ENCODE measurements around the gene TAB2.
"Not testable (repeated sequence)": the region's sequence is repeated elsewhere in the genome, so short reads cannot be mapped to it uniquely, and the experiment has no call there.

TAB2 gene

DNA sequence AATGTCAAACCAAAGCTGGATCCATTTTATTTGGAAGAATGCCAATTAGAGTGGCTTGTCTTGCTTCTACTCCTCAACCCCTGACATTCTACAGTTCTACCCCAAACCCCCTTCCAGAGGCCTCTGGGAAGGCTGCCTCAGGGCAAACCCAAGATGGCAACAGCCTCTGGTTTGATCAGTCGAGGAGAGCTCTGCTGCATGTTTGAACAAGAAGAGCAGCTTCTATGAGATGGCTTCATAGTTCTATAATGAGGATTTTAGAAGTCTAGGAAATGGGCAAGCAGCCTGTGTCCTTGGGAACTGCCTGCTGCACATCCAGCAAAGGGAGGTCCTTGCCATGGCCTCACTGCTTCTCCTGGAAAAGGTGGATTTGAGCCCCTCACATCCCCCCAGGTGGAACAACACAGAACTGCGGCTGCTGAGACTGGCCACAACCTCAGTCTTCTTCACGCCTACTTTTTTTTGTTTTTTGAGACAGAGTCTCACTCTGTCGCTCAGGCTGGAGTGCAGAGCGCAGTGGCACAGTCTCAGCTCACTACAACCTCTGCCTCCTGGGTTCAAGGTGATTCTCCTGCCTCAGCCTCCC lies 129.4 kb downstream of the TAB2 start:
- DNase-seq: no peak

DNA sequence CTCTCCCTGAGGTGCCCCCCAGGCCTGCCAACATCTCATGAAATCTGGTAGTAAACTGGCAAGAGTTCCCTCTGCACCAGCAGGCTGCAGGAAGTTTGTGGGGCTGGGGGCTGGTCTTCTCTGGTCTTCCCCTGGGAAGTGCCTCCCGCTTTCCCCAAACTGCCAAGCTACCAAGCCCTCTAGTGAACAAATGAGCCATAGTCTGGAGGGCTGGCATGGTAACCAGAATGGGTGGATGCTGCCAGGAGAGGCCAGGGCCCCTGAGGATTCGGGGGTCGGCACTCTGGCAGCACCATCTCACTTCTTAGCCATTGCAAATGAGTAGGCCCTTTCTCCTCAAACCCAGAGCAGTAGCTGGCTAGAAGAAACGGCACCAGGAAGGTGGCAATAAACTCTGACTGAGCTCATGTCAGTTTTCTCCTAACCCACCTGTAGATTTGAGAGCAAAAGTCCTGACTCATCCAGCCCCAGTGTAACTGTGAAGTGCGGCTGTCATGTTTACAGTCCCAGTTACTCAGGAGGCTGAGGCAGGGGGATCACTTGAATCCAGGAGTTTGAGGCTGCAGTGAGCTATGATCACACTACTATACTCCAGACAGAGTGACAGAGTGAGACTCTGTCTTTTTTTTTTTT lies 131.4 kb downstream of the TAB2 start:
- no peak for DNase-seq

DNA sequence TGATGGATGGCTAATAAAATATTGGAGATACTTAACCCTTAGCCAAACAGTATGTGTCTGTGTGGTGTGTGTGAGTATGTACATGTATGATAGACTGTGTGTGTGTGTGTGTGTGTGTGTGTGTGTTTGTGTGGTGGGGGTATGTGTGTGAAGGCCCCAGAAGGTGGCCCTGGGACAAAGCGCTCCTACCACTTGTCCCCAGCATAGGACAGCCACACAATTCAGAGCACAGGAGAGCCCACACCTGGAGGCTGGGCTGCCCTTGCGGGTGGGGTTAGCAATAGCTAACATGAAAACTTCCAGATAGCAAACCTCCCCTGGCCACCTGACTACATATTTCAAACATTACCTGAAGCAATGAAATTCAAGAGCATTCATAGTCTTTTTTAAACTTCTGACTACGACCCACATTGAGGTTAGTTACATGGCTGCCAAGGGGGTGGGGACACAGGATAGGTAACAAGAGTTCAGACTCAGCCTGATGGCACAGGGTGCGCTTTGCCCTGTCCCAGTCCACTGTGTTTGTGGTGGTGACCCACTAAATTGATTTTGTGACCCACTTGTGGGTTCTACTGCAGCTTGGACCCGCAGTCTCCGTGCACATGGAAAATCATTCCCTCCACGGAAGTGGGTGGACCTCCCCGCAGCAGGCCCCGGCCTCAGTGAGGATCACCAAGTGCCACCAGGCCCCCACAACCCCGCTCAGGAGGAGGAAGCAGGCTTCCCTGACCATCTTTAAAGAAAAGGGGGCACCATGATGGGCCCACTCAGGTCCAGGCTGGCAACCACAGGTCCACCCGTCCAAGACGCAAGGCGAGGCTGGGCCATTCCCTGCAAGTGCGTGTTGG lies 132.5 kb downstream of the TAB2 start:
- no peak for DNase-seq

DNA sequence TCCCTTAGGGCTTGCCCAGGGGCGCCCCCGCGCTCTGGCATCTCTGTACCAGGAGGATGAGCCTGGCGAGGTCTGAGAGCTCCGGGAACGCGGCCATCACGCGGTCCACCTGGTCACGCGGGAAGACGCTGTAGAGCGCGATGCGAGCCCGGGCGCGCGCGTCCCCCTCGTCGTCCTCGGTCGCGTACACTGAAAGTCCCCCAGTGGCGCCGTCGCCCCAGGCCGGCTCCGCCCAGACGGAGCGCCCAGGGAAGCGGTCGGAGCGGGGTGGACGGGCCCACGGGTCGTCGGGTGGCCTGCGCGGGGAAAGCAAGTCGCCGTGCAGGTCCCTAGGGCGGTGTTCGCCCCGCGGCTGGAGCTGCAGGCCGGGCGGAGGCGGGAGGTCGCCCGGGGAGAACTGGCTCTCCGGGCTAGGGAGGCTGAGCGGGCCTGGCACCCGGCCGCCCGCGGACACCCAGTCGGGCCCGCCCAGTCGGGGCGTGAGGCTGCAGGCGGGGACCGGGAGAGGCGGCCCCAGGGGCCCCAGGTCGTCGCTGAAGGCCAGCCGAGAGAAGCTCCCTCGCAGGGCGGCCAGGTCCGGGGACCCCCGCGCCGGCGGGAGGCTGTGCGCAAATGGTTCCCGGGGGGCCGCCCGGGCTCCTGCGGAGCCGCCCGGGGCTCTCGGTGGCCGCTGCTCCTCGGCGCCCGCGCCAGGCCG lies 133.3 kb downstream of the TAB2 start:
- DNase-seq: no peak

DNA sequence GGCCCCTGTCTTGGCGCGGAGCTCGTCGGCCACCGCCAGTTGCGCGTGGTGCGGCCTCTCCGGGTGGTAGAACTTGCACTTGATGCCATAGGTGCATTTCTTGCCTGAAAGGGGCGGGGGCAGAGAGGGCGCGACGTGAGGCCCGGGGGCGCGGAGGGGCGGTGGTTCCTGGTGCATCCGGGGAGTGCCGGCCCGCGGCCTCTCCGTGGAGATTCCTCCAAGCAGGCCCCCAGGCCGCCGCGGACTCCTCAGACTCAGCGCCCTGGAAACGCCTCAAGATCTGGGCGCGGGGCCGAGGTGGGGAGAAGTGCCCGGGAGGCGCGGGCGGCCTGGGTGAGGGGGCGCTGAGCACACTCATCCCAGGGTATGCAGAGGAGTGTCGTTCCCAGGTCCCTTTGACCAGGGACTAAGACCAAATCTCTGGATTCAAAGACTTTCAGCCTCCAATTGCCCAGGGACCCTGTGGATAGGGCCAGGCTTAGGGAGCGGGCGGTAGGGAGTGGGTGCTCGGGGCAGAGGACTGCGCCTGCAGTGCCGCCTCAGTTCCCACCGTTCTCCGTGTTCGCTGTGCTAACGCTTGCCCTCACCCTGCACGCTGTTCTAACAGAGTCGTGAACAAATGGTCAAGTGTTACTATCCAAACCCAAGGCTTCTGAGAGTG lies 134.0 kb downstream of the TAB2 start:
- DNase-seq: no peak

DNA sequence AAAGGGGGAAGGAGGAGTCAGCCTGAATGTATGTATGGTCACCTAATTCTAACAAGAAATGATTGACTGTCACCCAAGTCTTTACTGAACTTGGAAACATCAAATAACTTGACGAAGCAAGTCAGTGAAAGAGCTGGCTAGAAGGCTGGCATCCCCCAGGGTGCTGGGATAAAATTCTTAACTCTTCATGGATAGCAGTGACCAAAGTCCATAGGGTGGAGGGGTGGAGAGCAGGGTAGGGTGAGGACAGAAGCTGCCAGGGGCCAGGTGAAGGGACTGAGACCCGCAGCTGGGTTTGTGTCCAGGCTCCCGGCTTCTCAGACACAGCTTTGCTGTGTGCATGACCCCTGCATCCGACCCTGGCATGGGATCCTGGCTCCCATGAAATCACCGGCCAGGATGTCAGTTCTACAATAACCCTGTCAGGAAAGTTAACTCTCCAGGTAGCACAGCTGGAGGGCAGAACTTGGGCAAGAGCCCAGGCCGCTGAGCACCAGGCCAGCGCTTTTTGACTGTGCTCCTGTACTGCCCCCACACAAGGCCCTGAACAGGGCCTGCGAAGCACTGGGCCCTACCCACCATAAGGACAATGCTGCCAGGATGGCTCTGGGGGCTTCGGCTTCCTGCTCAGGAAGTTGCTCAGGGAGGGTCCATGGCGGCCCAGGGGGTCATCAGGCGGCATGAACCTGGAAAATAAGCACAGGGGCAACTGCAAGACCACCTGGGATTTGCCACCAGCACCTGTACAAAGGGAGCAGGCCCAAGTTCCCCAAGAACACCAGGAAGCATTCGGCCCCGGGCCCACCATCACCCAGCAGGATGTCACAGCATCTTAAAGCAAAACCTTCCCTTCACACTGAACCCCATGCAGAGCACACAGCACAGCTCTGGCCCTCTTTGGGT lies 134.8 kb downstream of the TAB2 start:
- no peak for DNase-seq

DNA sequence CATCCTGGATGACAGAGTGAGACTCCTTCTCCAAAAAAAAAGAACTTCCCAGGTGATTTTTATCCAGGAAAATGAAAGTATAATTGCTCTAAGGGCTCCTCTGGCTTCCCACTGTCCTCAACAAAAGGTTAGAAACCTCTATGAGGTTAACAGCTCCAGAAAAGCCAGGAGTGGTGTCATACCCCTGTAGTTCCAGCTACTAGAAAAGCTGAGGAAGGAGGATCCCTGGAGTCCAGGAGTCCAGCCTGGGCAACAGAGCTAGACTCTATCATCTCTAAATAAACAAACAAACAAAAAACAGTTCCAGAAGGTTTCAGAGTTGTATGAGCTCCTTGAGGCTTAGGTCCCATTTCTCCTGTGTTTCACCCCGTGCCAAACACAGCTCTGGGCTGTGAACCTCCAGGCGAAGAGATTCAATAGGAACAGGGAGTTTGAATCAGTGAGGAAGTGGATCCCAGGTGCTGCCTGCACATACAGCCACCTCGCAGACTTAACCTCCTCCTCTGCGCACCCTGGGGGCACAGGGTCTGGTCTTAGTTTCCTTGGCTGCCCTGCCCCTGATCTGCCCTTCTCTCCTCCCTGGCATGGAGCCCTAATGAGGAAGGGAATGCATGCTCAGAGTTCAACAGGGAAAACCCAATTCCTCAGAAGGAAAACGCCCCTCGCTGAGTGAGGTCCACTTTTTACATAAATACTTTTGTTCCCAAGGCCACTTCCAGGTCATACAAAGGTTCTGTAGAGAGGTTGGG lies 136.3 kb downstream of the TAB2 start:
- DNase-seq: no peak

DNA sequence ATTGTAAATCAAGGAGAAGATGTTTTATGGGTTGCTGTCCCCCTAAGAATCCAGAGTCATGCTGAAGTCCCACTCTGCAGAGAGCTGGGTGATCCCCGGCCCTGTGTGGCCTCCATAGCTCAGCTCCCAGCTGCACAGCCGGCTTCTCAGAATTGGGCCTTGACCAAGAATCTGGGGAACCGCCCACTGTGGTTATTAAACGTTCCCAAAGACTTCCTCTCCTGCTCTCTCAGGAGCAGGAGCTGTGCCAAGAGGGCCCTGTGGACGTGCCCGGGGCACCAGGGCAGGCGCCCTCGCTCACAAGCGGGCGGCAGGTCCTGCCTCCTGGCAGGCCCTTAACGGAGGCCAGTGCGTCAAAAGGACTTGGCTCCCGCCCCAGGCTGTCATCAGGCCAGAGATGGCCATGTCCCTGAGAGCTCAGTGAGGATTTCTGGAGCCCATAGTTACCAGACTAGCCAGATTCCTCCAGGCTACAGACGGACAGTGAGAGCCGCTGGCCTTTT lies 136.9 kb downstream of the TAB2 start:
- no peak for DNase-seq

DNA sequence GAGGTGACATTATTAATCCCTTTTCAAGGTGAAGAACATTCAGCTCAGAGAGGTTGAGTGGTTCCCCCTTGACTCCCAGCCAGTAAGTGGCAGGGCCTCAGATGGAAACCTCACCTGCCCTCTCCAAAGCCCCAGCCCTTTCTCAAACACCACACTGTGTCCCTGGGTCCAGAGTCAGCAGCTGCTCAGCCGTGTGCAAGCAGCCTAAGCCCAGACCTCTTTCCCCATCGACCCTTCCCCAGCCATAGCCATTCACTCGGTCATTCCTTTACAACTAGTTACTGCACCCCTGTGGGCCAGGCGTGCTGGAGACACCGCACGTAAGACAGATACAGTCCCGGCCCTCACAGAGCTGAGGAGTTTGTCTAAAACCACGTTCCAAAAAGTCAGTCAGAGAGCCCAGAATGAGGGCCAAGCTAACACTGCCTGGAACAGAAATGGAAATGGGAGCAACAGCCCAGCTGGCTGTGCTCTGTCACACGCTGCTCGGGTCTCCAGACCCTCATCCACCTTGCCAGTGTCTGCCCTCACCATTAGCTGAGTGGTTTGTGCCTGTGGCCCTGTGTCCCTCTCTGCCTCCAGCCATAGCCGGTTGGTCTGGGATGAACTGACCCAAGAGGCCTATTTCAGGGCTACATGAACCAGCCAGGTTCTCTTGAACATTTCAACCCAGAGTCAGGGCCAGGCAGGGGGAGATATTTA lies 137.7 kb downstream of the TAB2 start:
- no peak for DNase-seq

DNA sequence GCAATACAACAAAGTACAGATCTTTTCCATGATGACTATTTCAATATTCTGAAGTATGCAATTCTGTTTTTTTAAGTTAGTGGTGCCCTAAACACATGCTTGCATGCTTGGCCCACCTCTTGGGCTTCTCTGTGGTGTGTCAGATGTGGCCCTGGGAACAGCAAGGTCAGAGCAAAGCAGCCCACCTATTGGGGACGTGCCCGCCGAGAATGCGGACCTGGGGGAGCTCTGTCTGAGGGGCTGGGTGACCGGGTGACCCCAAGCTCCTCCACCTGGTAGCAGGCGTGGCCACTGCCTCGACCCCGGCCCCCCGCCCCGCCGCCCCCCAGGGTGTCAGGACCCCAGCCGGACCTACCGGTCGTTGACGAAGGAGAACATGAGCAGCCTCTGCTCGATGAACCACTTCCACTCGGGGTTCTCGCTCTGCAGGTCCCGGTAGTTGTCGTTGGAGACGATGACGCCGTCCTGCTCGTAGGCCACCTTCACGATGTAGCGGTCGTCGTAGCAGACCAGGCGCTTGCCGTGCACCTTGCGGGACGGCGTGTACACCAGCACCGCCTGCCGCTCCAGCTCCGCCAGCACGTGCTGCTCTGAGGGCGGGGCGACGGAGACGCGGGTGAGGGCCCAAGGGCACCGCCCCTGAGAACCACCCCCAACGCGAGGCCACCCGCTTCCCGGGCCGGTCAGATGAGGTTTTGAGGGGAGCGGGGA lies 139.0 kb downstream of the TAB2 start:
- no peak for DNase-seq

DNA sequence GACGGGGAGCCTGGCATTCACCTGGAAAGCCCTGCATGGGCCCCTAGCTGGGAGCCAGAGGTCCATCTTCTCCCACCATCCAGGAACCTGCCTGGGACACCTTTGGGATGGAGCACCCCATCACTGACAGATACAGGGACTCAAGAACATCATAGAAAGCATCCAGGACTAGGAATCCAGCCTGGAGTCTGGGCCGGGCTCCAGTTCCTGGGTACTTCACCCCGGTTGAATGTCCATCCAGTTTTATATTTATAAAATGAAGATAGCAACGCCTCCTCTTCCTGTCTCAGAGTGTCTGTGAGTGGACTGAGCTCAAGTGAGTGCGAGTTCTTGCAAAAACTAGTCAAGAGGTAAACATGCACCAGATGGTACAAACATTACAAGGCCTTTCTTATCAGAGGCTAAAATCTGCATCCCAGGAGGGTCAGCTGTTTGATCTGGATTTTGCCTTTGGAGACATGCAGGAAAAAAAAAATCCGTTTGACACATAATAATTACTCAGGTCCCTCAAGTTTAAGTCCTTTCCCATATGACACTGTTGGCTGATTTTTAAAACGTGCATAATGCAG lies 139.9 kb downstream of the TAB2 start:
- no peak for DNase-seq

DNA sequence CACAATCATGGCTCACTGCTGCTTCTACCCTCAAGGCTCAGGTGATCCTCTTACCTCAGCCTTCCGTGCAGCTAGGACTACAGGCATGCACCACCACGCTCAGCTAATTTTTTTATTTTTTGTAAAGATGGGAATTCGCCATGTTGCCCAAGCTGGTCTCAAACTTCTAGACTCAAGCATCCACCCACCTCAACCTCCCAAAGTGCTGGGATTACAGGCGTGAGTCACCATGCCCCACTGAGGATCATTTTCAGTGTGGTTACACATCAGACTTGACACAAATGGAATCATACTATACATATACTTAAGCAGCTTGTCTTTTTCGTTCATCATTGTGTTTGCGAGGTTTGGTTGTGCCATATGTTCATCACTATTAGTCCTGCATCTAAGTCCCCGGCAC lies 140.7 kb downstream of the TAB2 start:
- no peak for DNase-seq

DNA sequence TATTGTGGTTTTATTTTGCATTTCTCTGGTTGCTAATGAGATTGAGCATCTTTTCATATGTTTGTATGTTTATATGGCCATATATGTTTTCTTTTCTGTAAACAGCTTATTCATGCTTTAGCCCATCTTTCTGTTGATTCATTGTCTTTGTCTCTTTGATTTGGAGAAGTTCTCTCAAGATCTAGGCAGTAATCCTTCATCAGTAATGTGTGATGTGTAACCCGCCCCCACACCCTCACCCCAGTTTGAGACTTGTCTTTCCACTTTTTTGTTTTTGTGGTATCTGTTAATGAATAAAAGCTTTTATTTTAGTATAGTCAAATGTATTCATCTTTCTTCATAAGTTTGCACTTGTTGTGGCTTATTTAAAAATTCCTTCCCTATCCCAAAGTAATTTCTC lies 141.3 kb downstream of the TAB2 start:
- DNase-seq: no peak

DNA sequence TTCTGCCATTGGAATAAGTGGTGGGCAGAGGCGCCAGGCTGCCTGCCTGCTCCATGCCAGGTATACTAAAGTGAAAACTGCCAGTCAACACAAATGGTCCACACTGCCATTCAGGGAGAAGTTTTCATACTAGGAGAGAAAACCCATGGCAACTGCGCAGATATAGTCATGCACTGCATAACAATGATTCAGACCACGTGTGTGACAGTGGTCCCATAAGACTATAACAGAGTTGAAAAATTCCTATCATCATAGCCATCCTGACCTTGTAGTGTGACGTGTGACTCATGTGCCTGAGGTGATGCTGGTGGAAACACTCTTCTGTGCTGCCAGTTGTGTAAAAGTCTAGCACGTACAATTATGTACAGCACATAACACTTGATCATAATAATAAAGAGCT lies 142.2 kb downstream of the TAB2 start:
- DNase-seq: no peak

DNA sequence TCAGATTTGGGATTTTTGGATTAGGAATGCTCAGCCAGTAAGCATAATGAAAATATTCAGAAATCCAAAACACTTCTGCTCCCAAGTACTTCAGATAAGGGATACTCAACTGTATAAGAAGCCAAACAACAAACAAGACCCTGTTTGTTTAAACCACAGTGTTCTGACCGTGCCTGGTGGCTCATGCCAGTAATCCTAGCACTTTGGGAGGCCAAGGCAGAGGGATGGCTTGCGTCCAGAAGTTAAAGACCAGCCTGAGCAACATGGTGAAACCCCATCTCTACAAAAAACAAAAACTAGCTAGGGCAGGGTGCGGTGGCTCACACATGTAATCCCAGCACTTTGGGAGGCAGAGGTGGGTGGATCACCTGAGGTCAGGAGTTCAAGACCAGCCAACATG lies 142.7 kb downstream of the TAB2 start:
- not testable (repeated sequence) for DNase-seq
